Measurements from ENCODE around the gene TBL1XR1. TPM values are rescaled to one million over a fixed set of nuclear protein-coding genes. Genes with fewer than 3 reads are reported as not detected.

TBL1XR1 gene
- total RNA-seq, 1 experiment from 2014 or later, result 180 TPM

- H2AFZ ChIP-seq (ENCODE audit: low read depth, low read length, poor library complexity, severe bottlenecking), result no peak overlapping the region
- H3K9me3 ChIP-seq (ENCODE audit: control insufficient read depth in 1 of 2, insufficient read depth in 1 of 2, low read depth in 1 of 2, low read length in 2 of 2), result no peaks in the 10 kb centered on the region
- H3K79me2 ChIP-seq (ENCODE audit: insufficient read depth, low read length), result peaks cover 60% of the 10 kb centered on the region
- intact Hi-C loops (cut with micrococcal nuclease), result no loop called here
- H3K4me1 ChIP-seq (ENCODE audit: control insufficient read depth in 1 of 2, insufficient read depth in 2 of 2, low read length in 2 of 2), result no peaks in the 10 kb centered on the region
- TF ChIP-seq ZFX (IDR thresholded peaks at IDR 0.05), result no peak
- no peak for TF ChIP-seq JUND (IDR thresholded peaks at IDR 0.05)
- TF ChIP-seq ATF3 (IDR thresholded peaks at IDR 0.05), result no peak
- no peak for TF ChIP-seq ZNF274 (IDR thresholded peaks at IDR 0.05; ENCODE audit: low read depth, low read length)
- TF ChIP-seq EZH2 (IDR thresholded peaks at IDR 0.05), result no peak
- no peak for TF ChIP-seq TCF7L2 (IDR thresholded peaks at IDR 0.05; ENCODE audit: borderline replicate concordance, extremely low read depth, insufficient read depth, insufficient read length)
- TF ChIP-seq EGR1 (IDR thresholded peaks at IDR 0.05; ENCODE audit: low read depth), result no peak
- no peak for TF ChIP-seq POLR2A (IDR thresholded peaks at IDR 0.05; ENCODE audit: borderline replicate concordance, extremely low read depth, insufficient read depth, insufficient read length)
- TF ChIP-seq EZH2phosphoT487 (IDR thresholded peaks at IDR 0.05; ENCODE audit: borderline replicate concordance), result no peak
- no peak for TF ChIP-seq SIN3A (IDR thresholded peaks at IDR 0.05; ENCODE audit: low read depth)
- TF ChIP-seq POLR2AphosphoS5 (IDR thresholded peaks at IDR 0.05; ENCODE audit: low read depth, low read length), result no peak
- TF ChIP-seq ZBTB33 (IDR thresholded peaks at IDR 0.05; ENCODE audit: extremely low read depth, insufficient replicate concordance, low read length), result no peak
- no peak for TF ChIP-seq CEBPB (IDR thresholded peaks at IDR 0.05; ENCODE audit: low read depth)
- TF ChIP-seq REST (IDR thresholded peaks at IDR 0.05; ENCODE audit: low read depth), result no peak
- no peak for TF ChIP-seq CTCF (IDR thresholded peaks at IDR 0.05 in 2 of 3, conservative IDR thresholded peaks at IDR 0.05 in 1 of 3; ENCODE audit: borderline replicate concordance in 1 of 3, insufficient read depth in 1 of 3, low read depth in 2 of 3, low read length in 2 of 3)
- no peak for TF ChIP-seq RAD21 (IDR thresholded peaks at IDR 0.05; ENCODE audit: low read depth)
- TF ChIP-seq CBX3 (IDR thresholded peaks at IDR 0.05; ENCODE audit: low read depth), result no peak
- no peak for TF ChIP-seq MAX (IDR thresholded peaks at IDR 0.05)
- H3K9ac ChIP-seq (ENCODE audit: low read length), result no peak overlapping the region
- H3K36me3 ChIP-seq (ENCODE audit: control insufficient read depth in 1 of 2, insufficient read depth in 2 of 2, low read length in 2 of 2), result no peaks in the 10 kb centered on the region
- POLR2A ChIA-PET, result no interaction called here
- DNase-seq (ENCODE audit: low read depth, low spot score) (no peak), ATAC-seq (no peak)
- no peaks in the 10 kb centered on the region; the same call in 1 of the 2 replicates for H4K20me1 ChIP-seq (ENCODE audit: insufficient read depth)
- CTCF ChIA-PET, result no interaction called here
- H3K27me3 ChIP-seq (ENCODE audit: insufficient read depth, low read length), result no peaks in the 10 kb centered on the region
- H3K27ac ChIP-seq (ENCODE audit: low read depth, low read length), result no peak overlapping the region
- RAD21 ChIA-PET (ENCODE audit: low non-redundant PET in 1 of 2, low total read pairs in 2 of 2, uncharacterized antibody in 2 of 2, unreplicated experiment in 2 of 2), result no interaction called here
- no peak overlapping the region for H3K4me2 ChIP-seq (ENCODE audit: low read length)
- H3K9me2 ChIP-seq (ENCODE audit: insufficient read depth), result no peaks in the 10 kb centered on the region
- no peak overlapping the region for H3K4me3 ChIP-seq (replicated peaks in 1 of 2; ENCODE audit: low read depth in 1 of 2, low read length in 2 of 2)
- no TSS peak for BruUV-seq (replicated peaks)
Measured at GRCh38 chr3:177055605-177056571, 141.4 kb downstream of the TBL1XR1 start.

All from HCT116 (cell line).